A549 (cell line): ENCODE measurements around the gene FAM227B.

Source experiments
- MYC ChIP-seq: IDR thresholded peaks from 2 replicates; pipeline ENCODE4 v1.6.1; 2012; ENCODE audit warnings: mild to moderate bottlenecking, inconsistent platforms, low read length, improper control_type of control experiment, borderline replicate concordance
- POLR2A ChIP-seq: IDR thresholded peaks from 2 replicates; pipeline ENCODE4 v1.6.1; 2012; ENCODE audit warnings: mild to moderate bottlenecking, low read length
- RFX5 ChIP-seq: fragments of 450-650 bp; IDR thresholded peaks from 2 replicates; pipeline ENCODE4 v1.7.1; 2014; ENCODE audit warnings: antibody characterized with exemption, mild to moderate bottlenecking, moderate library complexity
- TFCP2L1 ChIP-seq: fragments of 250-450 bp; sonication (Bioruptor Pico); IDR thresholded peaks from 2 replicates; pipeline ENCODE4 v1.5.0; 2021; ENCODE audit warnings: mild to moderate bottlenecking
- TF ChIP-seq, protein P1 (sequence below): fragments of >200 bp; sonication (Bioruptor Twin); formaldehyde crosslinking; IDR thresholded peaks from 3 replicates; pipeline ENCODE4 v1.5.1; 2016

DNA sequence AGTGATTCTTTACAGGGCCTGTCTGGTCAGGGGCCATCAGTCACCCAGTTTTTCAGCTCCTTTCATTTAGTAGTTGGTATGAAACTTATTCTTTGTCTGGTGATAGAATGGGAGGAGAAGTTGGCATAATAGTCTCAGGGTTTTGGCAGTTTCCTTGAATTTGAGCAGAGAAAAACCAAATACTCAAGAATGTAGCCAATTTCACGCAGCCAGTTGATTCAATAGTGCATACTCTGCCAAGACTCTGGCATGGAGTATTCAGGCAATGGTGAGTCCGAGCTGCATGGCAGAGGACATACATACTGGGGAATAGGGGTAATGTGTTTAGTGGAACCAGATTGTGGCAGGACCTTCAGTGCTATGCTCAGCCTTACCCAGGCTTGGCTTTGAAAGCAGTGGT lies 332.2 kb downstream of the FAM227B start:
- TF ChIP-seq POLR2A, result no peak
- no peak for TF ChIP-seq RFX5
- no peak for TF ChIP-seq MYC
- TF ChIP-seq, protein P1, sequence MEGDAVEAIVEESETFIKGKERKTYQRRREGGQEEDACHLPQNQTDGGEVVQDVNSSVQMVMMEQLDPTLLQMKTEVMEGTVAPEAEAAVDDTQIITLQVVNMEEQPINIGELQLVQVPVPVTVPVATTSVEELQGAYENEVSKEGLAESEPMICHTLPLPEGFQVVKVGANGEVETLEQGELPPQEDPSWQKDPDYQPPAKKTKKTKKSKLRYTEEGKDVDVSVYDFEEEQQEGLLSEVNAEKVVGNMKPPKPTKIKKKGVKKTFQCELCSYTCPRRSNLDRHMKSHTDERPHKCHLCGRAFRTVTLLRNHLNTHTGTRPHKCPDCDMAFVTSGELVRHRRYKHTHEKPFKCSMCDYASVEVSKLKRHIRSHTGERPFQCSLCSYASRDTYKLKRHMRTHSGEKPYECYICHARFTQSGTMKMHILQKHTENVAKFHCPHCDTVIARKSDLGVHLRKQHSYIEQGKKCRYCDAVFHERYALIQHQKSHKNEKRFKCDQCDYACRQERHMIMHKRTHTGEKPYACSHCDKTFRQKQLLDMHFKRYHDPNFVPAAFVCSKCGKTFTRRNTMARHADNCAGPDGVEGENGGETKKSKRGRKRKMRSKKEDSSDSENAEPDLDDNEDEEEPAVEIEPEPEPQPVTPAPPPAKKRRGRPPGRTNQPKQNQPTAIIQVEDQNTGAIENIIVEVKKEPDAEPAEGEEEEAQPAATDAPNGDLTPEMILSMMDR, result no peak
- no peak for TF ChIP-seq TFCP2L1 (CRISPR knock-in tag)
